ENCODE results near the gene STARD13.

The STARD13 gene

GRCh38 chr13:33283195-33283911 lies 2.2 kb downstream of the STARD13 start:
- H3K4me1 ChIP-seq (ENCODE audit: control insufficient read depth, low read depth, low read length): peaks cover 14% of the 10 kb centered on the region
- H3K9me3 ChIP-seq (ENCODE audit: control insufficient read depth, low read depth, low read length): no peaks in the 10 kb centered on the region
- no peak overlapping the region for H3K4me3 ChIP-seq (ENCODE audit: low read length)
- H3K36me3 ChIP-seq (ENCODE audit: control insufficient read depth, low read depth, low read length): no peaks in the 10 kb centered on the region
- H3K27ac ChIP-seq (ENCODE audit: low read length): no peak overlapping the region
- no peaks in the 10 kb centered on the region for H3K27me3 ChIP-seq (ENCODE audit: control insufficient read depth, insufficient read depth, low read length)
- no peak overlapping the region for H3K9ac ChIP-seq (ENCODE audit: low read length)

- no peaks in the 10 kb centered on the region for H3K36me3 ChIP-seq (ENCODE audit: control insufficient read depth, low read depth, low read length)
- peaks cover 14% of the 10 kb centered on the region for H3K4me1 ChIP-seq (ENCODE audit: control insufficient read depth, low read depth, low read length)
- no peaks in the 10 kb centered on the region for H3K9me3 ChIP-seq (ENCODE audit: control insufficient read depth, low read depth, low read length)
- no peak overlapping the region for H3K4me3 ChIP-seq (ENCODE audit: low read length)
- no peak overlapping the region for H3K9ac ChIP-seq (ENCODE audit: low read length)
- H3K27me3 ChIP-seq (ENCODE audit: control insufficient read depth, insufficient read depth, low read length): no peaks in the 10 kb centered on the region
- H3K27ac ChIP-seq (ENCODE audit: low read length): no peak overlapping the region
Observed at GRCh38 chr13:33281951-33282595, 3.5 kb downstream of the STARD13 start.

GRCh38 chr13:33280923-33281322 lies 4.6 kb downstream of the STARD13 start:
- no peak overlapping the region for H3K9ac ChIP-seq (ENCODE audit: low read length)
- H3K9me3 ChIP-seq (ENCODE audit: control insufficient read depth, low read depth, low read length): no peaks in the 10 kb centered on the region
- H3K27ac ChIP-seq (ENCODE audit: low read length): no peak overlapping the region
- H3K36me3 ChIP-seq (ENCODE audit: control insufficient read depth, low read depth, low read length): no peaks in the 10 kb centered on the region
- H3K27me3 ChIP-seq (ENCODE audit: control insufficient read depth, insufficient read depth, low read length): no peaks in the 10 kb centered on the region
- peaks cover 12% of the 10 kb centered on the region for H3K4me1 ChIP-seq (ENCODE audit: control insufficient read depth, low read depth, low read length)
- H3K4me3 ChIP-seq (ENCODE audit: low read length): no peak overlapping the region

- Histone ChIP-seq H3K27ac (ENCODE audit: low read length) (no peak overlapping the region), H3K4me1 (ENCODE audit: control insufficient read depth, low read depth, low read length) (peaks cover 10% of the 10 kb centered on the region)
Observed at GRCh38 chr13:33280279-33280905, 5.2 kb downstream of the STARD13 start.

GRCh38 chr13:33279414-33280278 lies 5.9 kb downstream of the STARD13 start:
- Histone ChIP-seq H3K27me3 (ENCODE audit: control insufficient read depth, insufficient read depth, low read length) (no peaks in the 10 kb centered on the region), H3K4me3 (ENCODE audit: low read length) (no peak overlapping the region), H3K9ac (ENCODE audit: low read length) (no peak overlapping the region), H3K36me3 (ENCODE audit: control insufficient read depth, low read depth, low read length) (no peaks in the 10 kb centered on the region), H3K4me1 (ENCODE audit: control insufficient read depth, low read depth, low read length) (peaks cover 3% of the 10 kb centered on the region), H3K27ac (ENCODE audit: low read length) (no peak overlapping the region), H3K9me3 (ENCODE audit: control insufficient read depth, low read depth, low read length) (no peaks in the 10 kb centered on the region)

More at GRCh38 chr13:33280279-33280905, 5.2 kb downstream of the STARD13 start:
- Histone ChIP-seq H3K4me3 (ENCODE audit: low read length) (no peak overlapping the region), H3K36me3 (ENCODE audit: control insufficient read depth, low read depth, low read length) (no peaks in the 10 kb centered on the region), H3K27me3 (ENCODE audit: control insufficient read depth, insufficient read depth, low read length) (no peaks in the 10 kb centered on the region), H3K9ac (ENCODE audit: low read length) (no peak overlapping the region), H3K9me3 (ENCODE audit: control insufficient read depth, low read depth, low read length) (no peaks in the 10 kb centered on the region)

- H3K36me3 ChIP-seq (ENCODE audit: control insufficient read depth, low read depth, low read length): no peaks in the 10 kb centered on the region
- H3K9me3 ChIP-seq (ENCODE audit: control insufficient read depth, low read depth, low read length): no peaks in the 10 kb centered on the region
- H3K4me1 ChIP-seq (ENCODE audit: control insufficient read depth, low read depth, low read length): peaks cover 3% of the 10 kb centered on the region
- no peak overlapping the region for H3K9ac ChIP-seq (ENCODE audit: low read length)
- H3K4me3 ChIP-seq (ENCODE audit: low read length): no peak overlapping the region
- H3K27ac ChIP-seq (ENCODE audit: low read length): no peak overlapping the region
- H3K27me3 ChIP-seq (ENCODE audit: control insufficient read depth, insufficient read depth, low read length): no peaks in the 10 kb centered on the region
Observed at GRCh38 chr13:33278913-33279312, 6.6 kb downstream of the STARD13 start.

GRCh38 chr13:33277946-33278345 lies 7.6 kb downstream of the STARD13 start:
- no peak overlapping the region for H3K27ac ChIP-seq (ENCODE audit: low read length)

GRCh38 chr13:33277037-33277740 lies 8.4 kb downstream of the STARD13 start:
- Histone ChIP-seq H3K4me3 (ENCODE audit: low read length) (no peak overlapping the region), H3K4me1 (ENCODE audit: control insufficient read depth, low read depth, low read length) (peaks cover 3% of the 10 kb centered on the region), H3K9ac (ENCODE audit: low read length) (no peak overlapping the region), H3K9me3 (ENCODE audit: control insufficient read depth, low read depth, low read length) (no peaks in the 10 kb centered on the region), H3K27me3 (ENCODE audit: control insufficient read depth, insufficient read depth, low read length) (no peaks in the 10 kb centered on the region), H3K36me3 (ENCODE audit: control insufficient read depth, low read depth, low read length) (no peaks in the 10 kb centered on the region), H3K27ac (ENCODE audit: low read length) (no peak overlapping the region)

More at GRCh38 chr13:33277946-33278345, 7.6 kb downstream of the STARD13 start:
- Histone ChIP-seq H3K4me3 (ENCODE audit: low read length) (no peak overlapping the region), H3K9me3 (ENCODE audit: control insufficient read depth, low read depth, low read length) (no peaks in the 10 kb centered on the region), H3K4me1 (ENCODE audit: control insufficient read depth, low read depth, low read length) (peaks cover 3% of the 10 kb centered on the region), H3K36me3 (ENCODE audit: control insufficient read depth, low read depth, low read length) (no peaks in the 10 kb centered on the region), H3K9ac (ENCODE audit: low read length) (no peak overlapping the region), H3K27me3 (ENCODE audit: control insufficient read depth, insufficient read depth, low read length) (no peaks in the 10 kb centered on the region)

- H3K36me3 ChIP-seq (ENCODE audit: control insufficient read depth, low read depth, low read length): no peaks in the 10 kb centered on the region
- H3K9me3 ChIP-seq (ENCODE audit: control insufficient read depth, low read depth, low read length): no peaks in the 10 kb centered on the region
- H3K27ac ChIP-seq (ENCODE audit: low read length): no peak overlapping the region
- peaks cover 3% of the 10 kb centered on the region for H3K4me1 ChIP-seq (ENCODE audit: control insufficient read depth, low read depth, low read length)
- H3K9ac ChIP-seq (ENCODE audit: low read length): no peak overlapping the region
- H3K4me3 ChIP-seq (ENCODE audit: low read length): no peak overlapping the region
- no peaks in the 10 kb centered on the region for H3K27me3 ChIP-seq (ENCODE audit: control insufficient read depth, insufficient read depth, low read length)
Observed at GRCh38 chr13:33276570-33276969, 9.0 kb downstream of the STARD13 start.

- H3K27ac ChIP-seq (ENCODE audit: low read length): no peak overlapping the region
Observed at GRCh38 chr13:33275916-33276315, 9.6 kb downstream of the STARD13 start.

GRCh38 chr13:33274264-33274663 lies 11.3 kb downstream of the STARD13 start:
- Histone ChIP-seq H3K36me3 (ENCODE audit: control insufficient read depth, low read depth, low read length) (no peaks in the 10 kb centered on the region), H3K4me1 (ENCODE audit: control insufficient read depth, low read depth, low read length) (peaks cover 3% of the 10 kb centered on the region), H3K9ac (ENCODE audit: low read length) (no peak overlapping the region), H3K4me3 (ENCODE audit: low read length) (no peak overlapping the region), H3K9me3 (ENCODE audit: control insufficient read depth, low read depth, low read length) (no peaks in the 10 kb centered on the region), H3K27ac (ENCODE audit: low read length) (no peak overlapping the region), H3K27me3 (ENCODE audit: control insufficient read depth, insufficient read depth, low read length) (no peaks in the 10 kb centered on the region)

More at GRCh38 chr13:33275916-33276315, 9.6 kb downstream of the STARD13 start:
- H3K9ac ChIP-seq (ENCODE audit: low read length): no peak overlapping the region
- H3K9me3 ChIP-seq (ENCODE audit: control insufficient read depth, low read depth, low read length): no peaks in the 10 kb centered on the region
- H3K27me3 ChIP-seq (ENCODE audit: control insufficient read depth, insufficient read depth, low read length): no peaks in the 10 kb centered on the region
- H3K4me3 ChIP-seq (ENCODE audit: low read length): no peak overlapping the region
- H3K4me1 ChIP-seq (ENCODE audit: control insufficient read depth, low read depth, low read length): peaks cover 3% of the 10 kb centered on the region
- no peaks in the 10 kb centered on the region for H3K36me3 ChIP-seq (ENCODE audit: control insufficient read depth, low read depth, low read length)

All from iPS-18a (cell line).